ENCODE results near the gene ADAM11.

ADAM11 gene

DNA sequence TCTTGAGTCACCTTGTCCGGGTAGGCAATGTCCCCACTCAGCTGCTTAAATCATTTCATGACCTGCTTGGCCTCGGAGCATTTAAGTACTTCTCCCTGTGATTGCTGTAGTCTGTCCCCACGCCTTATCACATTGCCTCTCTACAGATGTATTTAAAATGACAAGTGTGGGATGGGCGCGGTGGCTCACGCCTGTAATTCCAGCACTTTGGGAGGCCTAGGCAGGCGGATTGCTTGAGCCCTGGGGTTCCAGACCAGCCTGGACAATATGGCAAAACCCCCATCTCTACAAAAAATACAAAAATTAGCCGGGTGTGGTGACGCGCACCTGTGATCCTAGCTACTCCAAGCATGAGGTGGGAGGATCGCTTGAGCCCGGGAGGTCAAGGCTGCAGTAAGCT, 72.6 kb downstream of the ADAM11 start:
- DNase-seq, result no peak
